GM23338 (cell line): ENCODE measurements around the gene TSHZ2. TPM values are rescaled to one million over a fixed set of nuclear protein-coding genes. Genes with fewer than 3 reads are reported as not detected.

Source experiments
- ATAC-seq: fragments of 200-7000 bp; cut with Tn5 transposase; 3 replicates; pipeline ENCODE4 v1.9.1; 2020
- DNase-seq: peaks from one replicate; pipeline ENCODE4 v3.0.0-alpha.2; 2015; ENCODE audit warnings: low spot score
- H2AFZ ChIP-seq: fragments of 200-600 bp; sonication (generic); 2 replicates; pipeline ENCODE4 v1.8.0; 2016; ENCODE audit warnings: antibody characterized with exemption, mild to moderate bottlenecking, moderate library complexity
- H3F3A ChIP-seq: fragments of 200-600 bp; sonication (generic); replicated peaks from 2 replicates; pipeline ENCODE4 v1.8.0; 2017; ENCODE audit warnings: antibody characterized with exemption, mixed run types, low read depth
- H3K27ac ChIP-seq: fragments of 200-600 bp; sonication (generic); 2 replicates; pipeline ENCODE4 v1.6.1; 2016; ENCODE audit warnings: low read depth
- H3K27me3 ChIP-seq: fragments of 200-600 bp; sonication (generic); 2 replicates; pipeline ENCODE4 v1.8.0; 2016; ENCODE audit warnings: mild to moderate bottlenecking, mixed run types, moderate library complexity; ENCODE audit not compliant: insufficient read depth
- H3K36me3 ChIP-seq: fragments of 200-600 bp; sonication (generic); 2 replicates; pipeline ENCODE4 v1.8.0; 2016; ENCODE audit warnings: mild to moderate bottlenecking; ENCODE audit not compliant: insufficient read depth
- H3K4me1 ChIP-seq: fragments of 200-600 bp; sonication (generic); 2 replicates; pipeline ENCODE4 v1.8.0; 2016; ENCODE audit warnings: mild to moderate bottlenecking, moderate library complexity; ENCODE audit not compliant: insufficient read depth
- H3K4me2 ChIP-seq: fragments of 200-600 bp; sonication (generic); 2 replicates; pipeline ENCODE4 v1.7.1; 2017; ENCODE audit warnings: mixed run types
- H3K4me3 ChIP-seq: fragments of 200-600 bp; sonication (generic); 2 replicates; pipeline ENCODE4 v1.6.1; 2016; ENCODE audit warnings: mixed run types
- H3K79me2 ChIP-seq: fragments of 200-600 bp; sonication (generic); replicated peaks from 2 replicates; pipeline ENCODE4 v1.8.0; 2017; ENCODE audit warnings: mild to moderate bottlenecking; ENCODE audit not compliant: insufficient read depth
- H3K9me2 ChIP-seq: fragments of 200-600 bp; sonication (generic); 2 replicates; pipeline ENCODE4 v1.8.0; 2017; ENCODE audit not compliant: insufficient read depth
- H4K20me1 ChIP-seq: fragments of 200-600 bp; sonication (generic); replicated peaks from 2 replicates; pipeline ENCODE4 v1.8.0; 2017; ENCODE audit warnings: mild to moderate bottlenecking; ENCODE audit not compliant: insufficient read depth
- H3K27ac Mint-ChIP-seq: 2 replicates; pipeline ENCODE4 v1.8.0; 2020; ENCODE audit warnings: inconsistent platforms, mild to moderate bottlenecking, moderate library complexity, mixed read lengths
- H3K27me3 Mint-ChIP-seq: 3 replicates; pipeline ENCODE4 v1.8.0; 2022; ENCODE audit warnings: low read depth, mild to moderate bottlenecking, moderate library complexity, mixed read lengths, inconsistent platforms; ENCODE audit not compliant: insufficient read depth, poor library complexity
- H3K36me3 Mint-ChIP-seq: 3 replicates; pipeline ENCODE4 v1.8.0; 2021; ENCODE audit warnings: low read depth, mild to moderate bottlenecking, inconsistent platforms, moderate library complexity, mixed read lengths
- H3K4me1 Mint-ChIP-seq: 3 replicates; pipeline ENCODE4 v1.8.0; 2020; ENCODE audit warnings: mild to moderate bottlenecking, inconsistent platforms, mixed read lengths
- H3K4me3 Mint-ChIP-seq: 3 replicates; pipeline ENCODE4 v1.8.0; 2021; ENCODE audit warnings: moderate library complexity, mild to moderate bottlenecking, inconsistent platforms, mixed read lengths
- H3K9me3 Mint-ChIP-seq: 3 replicates; pipeline ENCODE4 v1.8.0; 2020; ENCODE audit warnings: moderate library complexity, mild to moderate bottlenecking, inconsistent platforms, mixed read lengths
- CREB1 ChIP-seq: fragments of 250-450 bp; sonication (Bioruptor Pico); IDR thresholded peaks from 2 replicates; pipeline ENCODE4 v1.5.0; 2020; ENCODE audit warnings: low read depth, mild to moderate bottlenecking, moderate library complexity
- CTCF ChIP-seq, 2 experiments: fragments of 200-600 bp in 1 of 2; sonication (generic) in 1 of 2; conservative IDR thresholded peaks; 2 replicates each; pipeline versions ENCODE4 v1.5.1 to v1.6.1; 2016 to 2017; ENCODE audit warnings: antibody characterized with exemption in 2 of 2, low read depth in 2 of 2, mild to moderate bottlenecking in 2 of 2, moderate library complexity in 1 of 2
- ETS1 ChIP-seq: IDR thresholded peaks from 2 replicates; pipeline ENCODE4 v1.6.1; 2016; ENCODE audit warnings: antibody characterized with exemption
- EZH2 ChIP-seq: fragments of 200-600 bp; sonication (generic); IDR thresholded peaks from one replicate; pipeline ENCODE4 v1.8.0; 2017; ENCODE audit warnings: antibody characterized with exemption, mild to moderate bottlenecking, low read depth; ENCODE audit not compliant: unreplicated experiment
- EZH2phosphoT487 ChIP-seq: fragments of 200-600 bp; sonication (generic); IDR thresholded peaks from one replicate; pipeline ENCODE4 v1.8.1; 2018; ENCODE audit warnings: antibody characterized with exemption; ENCODE audit not compliant: unreplicated experiment
- JUNB ChIP-seq: IDR thresholded peaks from one replicate; pipeline ENCODE4 v1.6.1; 2016; ENCODE audit warnings: antibody characterized with exemption; ENCODE audit not compliant: unreplicated experiment
- NANOG ChIP-seq: IDR thresholded peaks from 2 replicates; pipeline ENCODE4 v1.6.1; 2016; ENCODE audit warnings: antibody characterized with exemption, borderline replicate concordance
- POLR2AphosphoS5 ChIP-seq: IDR thresholded peaks from 2 replicates; pipeline ENCODE4 v1.6.1; 2016; ENCODE audit warnings: antibody characterized with exemption, low read depth
- REST ChIP-seq: IDR thresholded peaks from one replicate; pipeline ENCODE4 v1.6.1; 2018; ENCODE audit warnings: antibody characterized with exemption; ENCODE audit not compliant: unreplicated experiment
- STAT1 ChIP-seq: IDR thresholded peaks from one replicate; pipeline ENCODE4 v1.6.1; 2016; ENCODE audit warnings: antibody characterized with exemption; ENCODE audit not compliant: unreplicated experiment
- ZNF114 ChIP-seq: fragments of 250-450 bp; sonication (Bioruptor Pico); IDR thresholded peaks from 2 replicates; pipeline ENCODE4 v1.5.0; 2020; ENCODE audit warnings: mild to moderate bottlenecking, moderate library complexity
- ZNF331 ChIP-seq: fragments of 250-450 bp; sonication (Bioruptor Pico); IDR thresholded peaks from 2 replicates; pipeline ENCODE4 v1.5.0; 2020; ENCODE audit warnings: low read depth, mild to moderate bottlenecking, moderate library complexity
- ZNF462 ChIP-seq: fragments of 250-450 bp; sonication (Bioruptor Pico); IDR thresholded peaks from 2 replicates; pipeline ENCODE4 v1.5.0; 2020; ENCODE audit warnings: mild to moderate bottlenecking, moderate library complexity
- polyA plus RNA-seq: library from polyadenylated mRNA; unstranded; fragments of >200 nt; fragmentation: Nextera tagmentation; extraction: Ambion mirVana; gene quantifications from 2 replicates; pipeline ENCODE4 v1.2.1, GENCODE V29; 2016
- total RNA-seq: library from RNA; depleted of rRNA; stranded (reverse); fragments of >200 nt; shearing (Covaris generic); gene quantifications from 2 replicates; pipeline ENCODE4 v1.2.3, GENCODE V29; 2014

The TSHZ2 gene
- total and polyA plus RNA-seq, 2 experiments from 2014 or later = 0.49 to 1.3 TPM

- Histone ChIP-seq H3K4me3 (no peak overlapping the region), H3K4me2 (no peak overlapping the region), H3K4me1 (no peaks in the 10 kb centered on the region), H3K27me3 (no peaks in the 10 kb centered on the region), H2AFZ (no peak overlapping the region), H3K36me3 (no peaks in the 10 kb centered on the region), H3F3A (no peaks in the 10 kb centered on the region), H3K27ac (no peak overlapping the region), H3K79me2 (no peaks in the 10 kb centered on the region), H3K9me2 (no peaks in the 10 kb centered on the region), H4K20me1 (no peaks in the 10 kb centered on the region)
- H3K9me3 Mint-ChIP-seq = no peaks in the 10 kb centered on the region; the same call in 1 of the 3 replicates
- ATAC-seq (no peak), DNase-seq (no peak)
- peaks cover 16% of the 10 kb centered on the region for H3K4me1 Mint-ChIP-seq
- no peak overlapping the region for H3K4me3 Mint-ChIP-seq
- H3K36me3 Mint-ChIP-seq = no peaks in the 10 kb centered on the region
- H3K27me3 Mint-ChIP-seq = no peaks in the 10 kb centered on the region
- no peak overlapping the region for H3K27ac Mint-ChIP-seq
- no peak for TF ChIP-seq EZH2
- no peak for TF ChIP-seq JUNB
- no peak for TF ChIP-seq NANOG
- TF ChIP-seq CTCF (conservative IDR thresholded peaks at IDR 0.05; ENCODE audit: low read depth in 2 of 2) = no peak
- no peak for TF ChIP-seq EZH2phosphoT487
- no peak for TF ChIP-seq ZNF331 (CRISPR knock-in tag)
- no peak for TF ChIP-seq ZNF114 (CRISPR knock-in tag)
- no peak for TF ChIP-seq REST
- TF ChIP-seq ZNF462 (CRISPR knock-in tag) = no peak
- TF ChIP-seq POLR2AphosphoS5 = no peak
- TF ChIP-seq ETS1 = no peak
- no peak for TF ChIP-seq CREB1 (CRISPR knock-in tag)
- no peak for TF ChIP-seq STAT1
These were observed 297.2 kb downstream of the TSHZ2 start for GRCh38 chr20:53269380-53269779.
